ENCODE data around the gene AMOTL2.

DNA sequence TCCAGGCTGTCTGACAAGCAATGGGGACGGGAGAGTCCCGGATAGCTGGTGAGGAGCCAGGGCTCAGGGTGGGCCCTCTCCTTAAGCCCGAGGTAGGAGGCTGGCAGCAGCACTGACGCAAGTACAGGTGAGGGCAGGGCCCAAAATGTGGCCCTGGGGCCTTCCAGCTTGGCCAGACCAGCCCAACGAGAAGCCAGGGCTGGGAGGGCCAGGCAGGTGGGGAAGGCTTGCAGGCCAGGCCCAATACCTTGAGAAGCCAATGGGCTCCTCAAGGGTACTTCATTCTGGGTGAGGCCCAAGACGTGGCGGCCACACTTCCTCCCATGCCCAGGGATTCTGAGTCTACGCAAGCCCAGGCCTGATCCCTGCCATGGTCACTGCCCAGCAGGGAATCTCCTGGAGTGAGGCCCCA, 37.2 kb downstream of the AMOTL2 start:
- TF ChIP-seq, protein P1, sequence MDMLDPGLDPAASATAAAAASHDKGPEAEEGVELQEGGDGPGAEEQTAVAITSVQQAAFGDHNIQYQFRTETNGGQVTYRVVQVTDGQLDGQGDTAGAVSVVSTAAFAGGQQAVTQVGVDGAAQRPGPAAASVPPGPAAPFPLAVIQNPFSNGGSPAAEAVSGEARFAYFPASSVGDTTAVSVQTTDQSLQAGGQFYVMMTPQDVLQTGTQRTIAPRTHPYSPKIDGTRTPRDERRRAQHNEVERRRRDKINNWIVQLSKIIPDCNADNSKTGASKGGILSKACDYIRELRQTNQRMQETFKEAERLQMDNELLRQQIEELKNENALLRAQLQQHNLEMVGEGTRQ (IDR thresholded peaks at IDR 0.05; ENCODE audit: borderline replicate concordance, low read depth, low read length) = no peak
- TF ChIP-seq SIN3A (IDR thresholded peaks at IDR 0.05; ENCODE audit: borderline replicate concordance, low read depth, low read length) = no peak
- TF ChIP-seq, protein P2, sequence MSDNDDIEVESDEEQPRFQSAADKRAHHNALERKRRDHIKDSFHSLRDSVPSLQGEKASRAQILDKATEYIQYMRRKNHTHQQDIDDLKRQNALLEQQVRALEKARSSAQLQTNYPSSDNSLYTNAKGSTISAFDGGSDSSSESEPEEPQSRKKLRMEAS (IDR thresholded peaks at IDR 0.05; ENCODE audit: low read depth) = no peak
- TF ChIP-seq, protein P3, sequence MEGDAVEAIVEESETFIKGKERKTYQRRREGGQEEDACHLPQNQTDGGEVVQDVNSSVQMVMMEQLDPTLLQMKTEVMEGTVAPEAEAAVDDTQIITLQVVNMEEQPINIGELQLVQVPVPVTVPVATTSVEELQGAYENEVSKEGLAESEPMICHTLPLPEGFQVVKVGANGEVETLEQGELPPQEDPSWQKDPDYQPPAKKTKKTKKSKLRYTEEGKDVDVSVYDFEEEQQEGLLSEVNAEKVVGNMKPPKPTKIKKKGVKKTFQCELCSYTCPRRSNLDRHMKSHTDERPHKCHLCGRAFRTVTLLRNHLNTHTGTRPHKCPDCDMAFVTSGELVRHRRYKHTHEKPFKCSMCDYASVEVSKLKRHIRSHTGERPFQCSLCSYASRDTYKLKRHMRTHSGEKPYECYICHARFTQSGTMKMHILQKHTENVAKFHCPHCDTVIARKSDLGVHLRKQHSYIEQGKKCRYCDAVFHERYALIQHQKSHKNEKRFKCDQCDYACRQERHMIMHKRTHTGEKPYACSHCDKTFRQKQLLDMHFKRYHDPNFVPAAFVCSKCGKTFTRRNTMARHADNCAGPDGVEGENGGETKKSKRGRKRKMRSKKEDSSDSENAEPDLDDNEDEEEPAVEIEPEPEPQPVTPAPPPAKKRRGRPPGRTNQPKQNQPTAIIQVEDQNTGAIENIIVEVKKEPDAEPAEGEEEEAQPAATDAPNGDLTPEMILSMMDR (IDR thresholded peaks at IDR 0.05) = no peak
- TF ChIP-seq, protein P4, sequence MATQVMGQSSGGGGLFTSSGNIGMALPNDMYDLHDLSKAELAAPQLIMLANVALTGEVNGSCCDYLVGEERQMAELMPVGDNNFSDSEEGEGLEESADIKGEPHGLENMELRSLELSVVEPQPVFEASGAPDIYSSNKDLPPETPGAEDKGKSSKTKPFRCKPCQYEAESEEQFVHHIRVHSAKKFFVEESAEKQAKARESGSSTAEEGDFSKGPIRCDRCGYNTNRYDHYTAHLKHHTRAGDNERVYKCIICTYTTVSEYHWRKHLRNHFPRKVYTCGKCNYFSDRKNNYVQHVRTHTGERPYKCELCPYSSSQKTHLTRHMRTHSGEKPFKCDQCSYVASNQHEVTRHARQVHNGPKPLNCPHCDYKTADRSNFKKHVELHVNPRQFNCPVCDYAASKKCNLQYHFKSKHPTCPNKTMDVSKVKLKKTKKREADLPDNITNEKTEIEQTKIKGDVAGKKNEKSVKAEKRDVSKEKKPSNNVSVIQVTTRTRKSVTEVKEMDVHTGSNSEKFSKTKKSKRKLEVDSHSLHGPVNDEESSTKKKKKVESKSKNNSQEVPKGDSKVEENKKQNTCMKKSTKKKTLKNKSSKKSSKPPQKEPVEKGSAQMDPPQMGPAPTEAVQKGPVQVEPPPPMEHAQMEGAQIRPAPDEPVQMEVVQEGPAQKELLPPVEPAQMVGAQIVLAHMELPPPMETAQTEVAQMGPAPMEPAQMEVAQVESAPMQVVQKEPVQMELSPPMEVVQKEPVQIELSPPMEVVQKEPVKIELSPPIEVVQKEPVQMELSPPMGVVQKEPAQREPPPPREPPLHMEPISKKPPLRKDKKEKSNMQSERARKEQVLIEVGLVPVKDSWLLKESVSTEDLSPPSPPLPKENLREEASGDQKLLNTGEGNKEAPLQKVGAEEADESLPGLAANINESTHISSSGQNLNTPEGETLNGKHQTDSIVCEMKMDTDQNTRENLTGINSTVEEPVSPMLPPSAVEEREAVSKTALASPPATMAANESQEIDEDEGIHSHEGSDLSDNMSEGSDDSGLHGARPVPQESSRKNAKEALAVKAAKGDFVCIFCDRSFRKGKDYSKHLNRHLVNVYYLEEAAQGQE (IDR thresholded peaks at IDR 0.05; ENCODE audit: low read depth, low read length) = no peak
- no peak for TF ChIP-seq YY1 (IDR thresholded peaks at IDR 0.05; ENCODE audit: low read depth)
- no peak for TF ChIP-seq EZH2phosphoT487 (IDR thresholded peaks at IDR 0.05; ENCODE audit: borderline replicate concordance, low read depth)
- TF ChIP-seq CHD2 (IDR thresholded peaks at IDR 0.05; ENCODE audit: low read length, partially characterized antibody) = no peak
- no peak for TF ChIP-seq SMC3 (IDR thresholded peaks at IDR 0.05; ENCODE audit: low read depth, low read length)
- TF ChIP-seq MXI1 (IDR thresholded peaks at IDR 0.05; ENCODE audit: low read depth, low read length) = no peak
- TF ChIP-seq FOSL2 (IDR thresholded peaks at IDR 0.05; ENCODE audit: borderline replicate concordance, low read depth) = no peak
- TF ChIP-seq POLR2AphosphoS5 (IDR thresholded peaks at IDR 0.05; ENCODE audit: low read depth, low read length) = no peak

Measured in SK-N-SH (cell line).